Esophagus (tissue), 2 donors: ENCODE results near the gene FNDC3B. TPM values are rescaled to one million over a fixed set of nuclear protein-coding genes. Genes with fewer than 3 reads are reported as not detected.
A peak's percentile ranks its signal among the peaks of the same experiment; 100 is the strongest.
"Not testable (repeated sequence)": the region's sequence is repeated elsewhere in the genome, so short reads cannot be mapped to it uniquely, and the experiment has no call there.

Experiments
- H3K27ac ChIP-seq, 2 donors: one replicate each; pipeline ENCODE4 v1.5.1; 2013; ENCODE audit warnings: low read depth in 2 of 2, mild to moderate bottlenecking in 2 of 2, inconsistent platforms in 1 of 2, low read length in 1 of 2, moderate library complexity in 1 of 2
- H3K27me3 ChIP-seq, 2 donors: one replicate each; pipeline ENCODE4 v1.6.1; 2013; ENCODE audit warnings: low read length in 2 of 2, control low read depth in 1 of 2, mild to moderate bottlenecking in 1 of 2; ENCODE audit not compliant: insufficient read depth in 2 of 2, control insufficient read depth in 1 of 2
- H3K36me3 ChIP-seq, 2 donors: one replicate each; pipeline ENCODE4 v1.6.1; 2013; ENCODE audit warnings: low read length in 1 of 2; ENCODE audit not compliant: control insufficient read depth in 2 of 2, insufficient read depth in 2 of 2
- H3K4me1 ChIP-seq, 2 donors: one replicate each; pipeline ENCODE4 v1.6.1; 2013; ENCODE audit warnings: low read length in 1 of 2; ENCODE audit not compliant: control insufficient read depth in 2 of 2, insufficient read depth in 2 of 2
- H3K4me3 ChIP-seq, 2 donors: one replicate each; pipeline ENCODE4 v1.5.1; 2013; ENCODE audit warnings: low read length in 2 of 2, mild to moderate bottlenecking in 2 of 2, low read depth in 1 of 2, moderate library complexity in 1 of 2
- H3K9me3 ChIP-seq, 2 donors: one replicate each; pipeline ENCODE4 v1.6.1; 2013; ENCODE audit warnings: mild to moderate bottlenecking in 2 of 2, low read depth in 1 of 2, low read length in 1 of 2, moderate library complexity in 1 of 2; ENCODE audit not compliant: control insufficient read depth in 2 of 2, insufficient read depth in 1 of 2
- whole genome bisulfite sequencing, 2 donors: extraction: QIAGEN DNeasy Blood & Tissue Kit; methylation state at CpG; one replicate each; pipeline ENCODE4 v1.1.7; 2013; 5-methylcytosine and 5-hydroxymethylcytosine counted together
- polyA plus RNA-seq, 2 donors: library from polyadenylated mRNA; stranded (reverse); fragments of 200-250 nt; gene quantifications; one replicate each; pipeline ENCODE4 v1.2.3, GENCODE V29; 2013
- donor health status: healthy with polysubstance abuse.
- donor health status: Bipolar disorder and iron deficiency.

FNDC3B gene
- polyA plus RNA-seq, 2 donors: 2.8 to 3.3 TPM

DNA sequence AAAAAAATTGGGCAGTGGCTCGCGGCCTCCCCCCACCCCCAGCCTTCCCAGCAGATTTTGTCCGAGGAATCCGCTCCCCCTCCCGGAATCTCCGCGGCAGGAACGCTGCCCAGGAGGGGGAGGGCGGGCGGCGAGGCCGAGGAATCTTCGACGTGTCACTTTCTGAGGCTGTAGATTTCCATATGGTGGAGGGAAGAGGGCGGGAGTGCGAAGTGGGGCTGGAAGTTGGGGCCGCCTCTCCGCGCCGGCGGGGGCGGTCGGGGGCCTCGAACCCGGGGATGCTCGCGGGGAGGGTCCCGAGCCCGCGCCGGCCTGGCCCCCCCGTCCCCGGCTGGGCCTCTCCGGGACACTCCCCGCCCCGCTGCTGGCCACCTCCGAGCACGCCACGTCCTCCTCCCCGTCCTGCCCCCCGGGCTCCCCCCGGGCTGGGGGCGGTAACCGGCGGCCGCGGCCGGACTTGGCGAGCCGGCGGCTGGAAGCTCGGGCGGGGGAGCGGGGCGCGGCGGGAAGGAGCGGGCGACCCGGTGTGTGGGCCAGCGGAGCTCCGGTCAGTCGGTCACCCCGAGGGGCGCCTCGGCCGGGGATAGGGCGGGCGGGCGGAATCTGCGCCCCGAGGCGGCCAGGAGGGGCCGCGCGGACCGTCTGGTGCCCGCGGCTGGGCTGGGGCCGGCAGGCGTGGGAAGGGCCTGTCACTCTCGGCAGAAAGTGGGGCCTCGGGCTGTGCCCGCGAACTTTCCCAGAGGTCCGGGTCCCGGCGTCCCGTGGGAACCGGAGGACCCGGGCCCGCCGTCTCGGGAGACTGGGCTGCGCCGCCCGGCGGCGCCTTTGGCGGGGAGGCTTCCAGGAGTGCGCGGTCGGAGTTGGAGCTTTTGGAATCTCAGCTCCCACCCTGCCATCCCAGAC is 951 bp downstream of the FNDC3B start:
- H3K27ac ChIP-seq: peak overlapping the region; percentile 90 to 92
- H3K4me1 ChIP-seq: no peaks in the 10 kb centered on the region
- H3K4me3 ChIP-seq: peak overlapping the region; percentile 78 to 96
- H3K9me3 ChIP-seq: no peaks in the 10 kb centered on the region
- 1% methylated on average over 69 to 103 of the region's 103 CpGs for WGBS, 2 donors
- H3K36me3 ChIP-seq: no peaks in the 10 kb centered on the region
- no peaks in the 10 kb centered on the region for H3K27me3 ChIP-seq

GRCh38 chr3:172040981-172041963 is 1.9 kb downstream of the FNDC3B start:
- Histone ChIP-seq H3K4me3 (peak overlapping the region; percentile 78 to 96), H3K9me3 (no peaks in the 10 kb centered on the region), H3K27me3 (no peaks in the 10 kb centered on the region), H3K27ac (peak overlapping the region; percentile 90 to 92), H3K4me1 (no peaks in the 10 kb centered on the region), H3K36me3 (no peaks in the 10 kb centered on the region)
- WGBS, 2 donors: 13 to 17% methylated on average over 15 of the region's 15 CpGs

DNA sequence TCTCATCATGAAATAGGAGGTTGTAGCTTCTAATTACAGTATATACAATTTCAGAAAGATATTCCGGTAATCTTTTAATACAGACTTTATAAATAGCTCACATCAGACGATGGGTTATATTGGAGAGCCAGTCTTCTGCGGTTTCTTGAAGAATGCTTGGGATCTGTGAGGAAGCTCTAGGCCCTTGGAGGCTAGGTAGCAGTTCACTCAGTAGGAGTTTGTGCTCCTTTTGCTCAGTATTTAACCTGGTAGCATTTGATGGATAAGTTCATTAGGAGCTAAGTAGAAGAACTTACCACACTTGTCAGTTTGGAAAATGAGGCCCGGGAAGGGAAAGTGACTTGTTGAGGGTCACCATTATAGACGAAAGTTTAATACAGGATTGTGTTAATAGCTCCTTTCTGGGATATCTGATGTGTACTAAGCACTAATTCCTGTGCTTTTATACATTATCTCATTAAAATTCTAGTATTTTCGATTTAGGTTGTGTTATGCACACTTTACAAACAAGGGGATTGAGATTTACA is 2.8 kb downstream of the FNDC3B start:
- 63 to 69% methylated on average over 6 of the region's 6 CpGs for WGBS, 2 donors
- Histone ChIP-seq H3K4me1 (no peaks in the 10 kb centered on the region), H3K27me3 (no peaks in the 10 kb centered on the region), H3K36me3 (no peaks in the 10 kb centered on the region), H3K4me3 (no peak overlapping the region), H3K27ac (peak overlapping the region in 1 of 2 donors; percentile 26), H3K9me3 (no peaks in the 10 kb centered on the region)

GRCh38 chr3:172042663-172043179 is 3.3 kb downstream of the FNDC3B start:
- not testable (repeated sequence) for H3K36me3 ChIP-seq
- 88 to 92% methylated on average over 21 of the region's 21 CpGs for WGBS, 2 donors

DNA sequence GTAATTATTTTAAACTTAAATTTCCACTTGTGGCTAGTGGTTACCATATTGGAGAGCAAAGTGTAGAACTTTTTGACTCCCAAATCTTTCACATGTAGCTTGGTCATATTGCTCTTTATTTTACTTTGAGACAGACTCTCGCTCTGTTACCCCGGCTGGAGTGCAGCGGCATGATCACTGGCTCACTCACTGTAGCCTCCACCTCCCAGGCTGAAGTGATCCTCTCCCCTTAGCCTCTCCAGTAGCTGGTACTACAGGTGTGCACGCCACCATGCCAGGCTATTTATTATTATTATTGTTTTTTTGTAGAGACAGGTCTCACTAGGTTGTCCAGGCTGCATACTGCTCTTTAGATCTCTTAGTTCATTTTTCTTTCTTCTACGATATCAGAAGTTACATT is 3.9 kb downstream of the FNDC3B start:
- WGBS, 2 donors: 93 to 94% methylated on average over 5 of the region's 5 CpGs
- Histone ChIP-seq H3K9me3 (no peaks in the 10 kb centered on the region), H3K4me1 (no peaks in the 10 kb centered on the region), H3K4me3 (no peak overlapping the region), H3K36me3 (no peaks in the 10 kb centered on the region), H3K27me3 (no peaks in the 10 kb centered on the region), H3K27ac (no peak overlapping the region)

More at GRCh38 chr3:172042663-172043179, 3.3 kb downstream of the FNDC3B start:
- not testable (repeated sequence) for H3K4me1 ChIP-seq, H3K4me3 ChIP-seq, H3K27me3 ChIP-seq, H3K9me3 ChIP-seq, H3K27ac ChIP-seq

DNA sequence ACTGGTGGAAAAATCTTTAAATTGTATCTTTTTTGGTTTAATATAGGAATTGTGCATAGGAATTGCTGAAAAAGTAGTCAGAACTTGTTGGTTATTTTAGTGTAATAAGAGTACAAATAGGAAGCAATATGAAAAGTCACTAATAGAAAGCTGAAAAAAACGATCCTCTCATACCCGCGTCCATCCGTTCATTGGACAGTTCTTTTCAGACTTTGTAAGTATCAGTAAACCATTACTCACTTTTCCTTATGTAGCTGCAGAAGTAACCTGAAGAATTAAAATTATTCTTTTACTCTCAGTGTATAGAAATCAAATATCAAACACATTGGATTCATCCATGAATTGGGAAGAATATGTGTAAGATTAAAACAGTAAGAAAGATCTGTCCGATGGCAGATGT is 4.4 kb downstream of the FNDC3B start:
- 76 to 89% methylated on average over 5 of the region's 5 CpGs for WGBS, 2 donors
- Histone ChIP-seq H3K4me1 (no peaks in the 10 kb centered on the region), H3K9me3 (no peaks in the 10 kb centered on the region), H3K36me3 (no peaks in the 10 kb centered on the region), H3K4me3 (no peak overlapping the region), H3K27me3 (no peaks in the 10 kb centered on the region), H3K27ac (no peak overlapping the region)

GRCh38 chr3:172044833-172045585 is 5.6 kb downstream of the FNDC3B start:
- no peaks in the 10 kb centered on the region for H3K36me3 ChIP-seq
- H3K4me3 ChIP-seq: no peak overlapping the region
- no peaks in the 10 kb centered on the region for H3K4me1 ChIP-seq
- H3K27me3 ChIP-seq: no peaks in the 10 kb centered on the region
- no peak overlapping the region for H3K27ac ChIP-seq
- no peaks in the 10 kb centered on the region for H3K9me3 ChIP-seq
- 64% methylated on average over 4 of the region's 4 CpGs for WGBS, 2 donors

DNA sequence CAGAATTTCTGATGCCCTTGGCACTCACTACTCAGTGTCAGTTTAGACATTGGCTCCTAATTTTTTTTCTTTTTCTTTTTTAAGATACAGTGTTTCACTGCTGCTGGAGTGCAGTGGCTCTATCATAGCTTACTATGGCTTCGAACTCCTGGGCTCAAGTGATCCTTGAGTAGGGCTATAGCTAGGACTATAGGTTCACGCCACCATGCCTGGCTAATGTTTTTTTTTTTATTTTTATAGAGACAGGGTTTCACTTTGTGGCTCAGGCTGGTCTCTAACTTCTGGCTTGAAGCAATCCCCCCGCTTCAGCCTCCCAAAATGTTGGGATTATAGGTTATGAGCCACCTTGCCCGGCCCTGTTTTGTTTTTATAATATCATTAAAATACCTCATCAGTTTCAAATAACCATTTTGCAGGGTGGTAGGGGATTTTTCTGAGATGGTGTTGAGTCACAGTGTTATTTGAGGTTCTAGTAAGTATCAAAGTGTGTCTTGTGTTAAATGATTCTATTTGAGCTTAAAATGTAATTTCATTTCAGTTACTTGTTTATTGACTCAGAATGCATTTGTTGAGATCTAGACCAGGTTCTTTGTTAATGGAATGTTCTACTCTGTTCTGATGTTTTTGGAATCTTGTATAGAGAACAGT is 7.0 kb downstream of the FNDC3B start:
- H3K27ac ChIP-seq: no peak overlapping the region
- H3K4me1 ChIP-seq: no peaks in the 10 kb centered on the region

More for the DNA sequence above, 7.0 kb downstream of the FNDC3B start:
- H3K27me3 ChIP-seq: no peaks in the 10 kb centered on the region
- H3K36me3 ChIP-seq: no peaks in the 10 kb centered on the region
- WGBS, 2 donors: 73 to 81% methylated on average over 4 of the region's 4 CpGs
- H3K4me3 ChIP-seq: no peak overlapping the region
- no peaks in the 10 kb centered on the region for H3K9me3 ChIP-seq
